ENCODE measurements around the gene DYRK4. TPM values are rescaled to one million over a fixed set of nuclear protein-coding genes. Genes with fewer than 3 reads are reported as not detected.
A peak's percentile ranks its signal among the peaks of the same experiment; 100 is the strongest.
"Not testable (repeated sequence)": the region's sequence is repeated elsewhere in the genome, so short reads cannot be mapped to it uniquely, and the experiment has no call there.

The DYRK4 gene, protein sequence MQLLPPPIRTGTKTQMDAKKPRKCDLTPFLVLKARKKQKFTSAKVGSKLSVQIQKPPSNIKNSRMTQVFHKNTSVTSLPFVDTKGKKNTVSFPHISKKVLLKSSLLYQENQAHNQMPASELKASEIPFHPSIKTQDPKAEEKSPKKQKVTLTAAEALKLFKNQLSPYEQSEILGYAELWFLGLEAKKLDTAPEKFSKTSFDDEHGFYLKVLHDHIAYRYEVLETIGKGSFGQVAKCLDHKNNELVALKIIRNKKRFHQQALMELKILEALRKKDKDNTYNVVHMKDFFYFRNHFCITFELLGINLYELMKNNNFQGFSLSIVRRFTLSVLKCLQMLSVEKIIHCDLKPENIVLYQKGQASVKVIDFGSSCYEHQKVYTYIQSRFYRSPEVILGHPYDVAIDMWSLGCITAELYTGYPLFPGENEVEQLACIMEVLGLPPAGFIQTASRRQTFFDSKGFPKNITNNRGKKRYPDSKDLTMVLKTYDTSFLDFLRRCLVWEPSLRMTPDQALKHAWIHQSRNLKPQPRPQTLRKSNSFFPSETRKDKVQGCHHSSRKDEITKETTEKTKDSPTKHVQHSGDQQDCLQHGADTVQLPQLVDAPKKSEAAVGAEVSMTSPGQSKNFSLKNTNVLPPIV
- polyA plus RNA-seq (2013) = 17.5 and 18.4 TPM in 2 replicates

DNA sequence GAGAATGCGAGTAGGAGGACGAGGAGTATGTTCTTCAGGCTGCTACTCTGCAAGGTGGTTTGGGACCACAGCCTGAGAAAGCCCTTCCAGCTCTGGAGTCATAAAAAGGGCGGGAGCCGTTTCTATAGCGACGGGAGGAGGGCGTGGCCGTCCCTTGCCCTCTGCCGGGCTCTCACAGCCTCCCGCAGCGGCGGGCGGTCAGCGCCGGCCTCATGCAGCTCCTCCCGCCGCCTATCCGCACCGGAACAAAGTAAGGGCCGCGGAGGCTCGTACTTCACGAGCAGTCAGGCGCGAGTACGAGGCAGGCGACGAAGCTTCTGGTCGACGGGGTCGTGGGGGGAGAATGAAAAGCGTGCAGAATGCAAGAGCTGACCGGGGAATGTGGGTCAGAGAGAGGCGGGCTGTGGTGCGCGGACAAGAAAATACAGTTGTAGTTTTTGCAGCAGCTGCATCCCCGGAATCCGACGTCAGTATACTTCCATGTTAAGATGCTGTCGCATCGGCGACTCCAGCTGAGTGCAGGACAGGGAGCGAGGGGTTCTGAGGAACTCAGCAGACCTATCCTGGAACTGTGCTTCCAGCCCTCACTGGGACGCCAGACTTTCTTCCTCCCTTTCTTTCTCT, at the start of gene DYRK4:
DYRK4 (plus strand) TSS at position 175 of the 624 bp plus-strand sequence; CDS start at position 213, 38 bp downstream.
- Histone ChIP-seq H2BK12ac (ENCODE audit: low read length) (no peak within 1 kb of the TSS), H3K79me1 (ENCODE audit: low read length) (no peaks in the 10 kb centered on the region), H3K9ac (ENCODE audit: low read length) (no peak within 1 kb of the TSS), H4K91ac (ENCODE audit: low read depth, low read length) (no peak within 1 kb of the TSS), H2AFZ (ENCODE audit: insufficient read depth, low read length, poor library complexity) (no peak within 1 kb of the TSS), H3K4me2 (ENCODE audit: low read length) (peak within 1 kb of the TSS; percentile 63), H3K18ac (ENCODE audit: low read length) (no peak within 1 kb of the TSS), H3K14ac (ENCODE audit: low read length) (no peak within 1 kb of the TSS), H4K8ac (ENCODE audit: low read depth, low read length) (no peak within 1 kb of the TSS), H3K36me3 (ENCODE audit: control insufficient read depth in 1 of 2, insufficient read depth in 2 of 2, low read length in 2 of 2) (peaks cover 2% of the 10 kb centered on the region in 2 experiments), H2AK5ac (ENCODE audit: low read length) (no peak within 1 kb of the TSS), H3K27ac (ENCODE audit: low read depth, low read length) (no peak within 1 kb of the TSS), H3K27me3 (ENCODE audit: insufficient read depth, low read length) (no peaks in the 10 kb centered on the region), H3K23ac (ENCODE audit: low read length) (no peak within 1 kb of the TSS), H4K12ac (ENCODE audit: low read depth, low read length) (no peak within 1 kb of the TSS), H3K4ac (ENCODE audit: low read depth, low read length) (no peak within 1 kb of the TSS), H3K4me1 (ENCODE audit: control insufficient read depth in 1 of 2, insufficient read depth in 2 of 2, low read length in 2 of 2) (peaks cover 0 to 4% of the 10 kb centered on the region in 2 experiments), H3K79me2 (ENCODE audit: control insufficient read depth, insufficient read depth, low read length, poor library complexity) (no peaks in the 10 kb centered on the region), H2BK5ac (ENCODE audit: low read depth, low read length, poor library complexity) (no peak within 1 kb of the TSS), H2BK120ac (ENCODE audit: insufficient read depth, low read length, poor library complexity) (no peak within 1 kb of the TSS), H3K9me3 (ENCODE audit: insufficient read depth, low read depth, low read length) (no peaks in the 10 kb centered on the region), H3K4me3 (ENCODE audit: low read depth, low read length) (peak within 1 kb of the TSS; percentile 30)
- WGBS (ENCODE audit: extremely low coverage, insufficient coverage, insufficient read length) = no CpG with 5 or more reads among the region's 44 CpGs
- DNase-seq = peak; percentile 35 to 61

DNA sequence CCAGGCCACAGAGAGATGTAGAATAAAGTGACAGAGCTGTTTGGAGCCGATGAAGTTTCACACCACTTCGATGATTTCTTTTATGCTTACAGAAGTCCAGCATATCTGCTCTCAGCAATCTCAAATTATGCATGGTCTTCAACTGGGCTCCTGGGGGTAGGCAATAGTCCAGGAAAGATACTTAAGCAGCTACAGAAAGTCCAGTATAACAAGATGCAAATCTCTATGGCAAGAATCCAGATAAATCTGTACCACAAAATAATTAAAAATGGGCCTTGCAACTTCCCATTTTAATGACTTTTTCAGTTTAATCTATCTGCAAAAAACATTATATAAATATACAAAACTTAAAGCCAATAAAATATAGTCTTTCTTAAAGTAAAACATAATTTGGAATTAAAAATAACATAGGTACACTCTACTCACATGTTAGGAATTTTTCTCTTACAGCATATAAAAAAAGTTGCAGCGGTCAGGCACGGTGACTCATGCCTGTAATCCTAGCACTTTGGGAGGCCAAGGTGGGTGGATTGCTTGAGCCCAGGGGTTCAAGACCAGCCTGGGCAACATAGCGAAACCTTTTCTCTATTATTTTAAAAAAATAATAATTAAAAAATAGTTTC, 43.8 kb upstream of the DYRK4 start:
- DNase-seq = peak; percentile 6 to 26
- H4K91ac ChIP-seq (ENCODE audit: low read depth, low read length) = no peak overlapping the region
- H3K4me1 ChIP-seq (ENCODE audit: control insufficient read depth in 1 of 2, insufficient read depth in 2 of 2, low read length in 2 of 2) = no peaks in the 10 kb centered on the region
- H3K79me1 ChIP-seq (ENCODE audit: low read length) = no peaks in the 10 kb centered on the region
- no peak overlapping the region for H3K14ac ChIP-seq (ENCODE audit: low read length)
- H3K9me3 ChIP-seq (ENCODE audit: insufficient read depth, low read depth, low read length) = no peaks in the 10 kb centered on the region
- H3K23ac ChIP-seq (ENCODE audit: low read length) = no peak overlapping the region
- no peak overlapping the region for H3K4ac ChIP-seq (ENCODE audit: low read depth, low read length)
- H3K4me3 ChIP-seq (ENCODE audit: low read depth, low read length) = no peak overlapping the region
- no peak overlapping the region for H2AFZ ChIP-seq (ENCODE audit: insufficient read depth, low read length, poor library complexity)
- H4K8ac ChIP-seq (ENCODE audit: low read depth, low read length) = no peak overlapping the region
- H3K18ac ChIP-seq (ENCODE audit: low read length) = no peak overlapping the region
- H3K9ac ChIP-seq (ENCODE audit: low read length) = no peak overlapping the region
- no peak overlapping the region for H3K27ac ChIP-seq (ENCODE audit: low read depth, low read length)
- no peak overlapping the region for H2BK5ac ChIP-seq (ENCODE audit: low read depth, low read length, poor library complexity)
- no peak overlapping the region for H2BK12ac ChIP-seq (ENCODE audit: low read length)
- H2BK120ac ChIP-seq (ENCODE audit: insufficient read depth, low read length, poor library complexity) = no peak overlapping the region
- H2AK5ac ChIP-seq (ENCODE audit: low read length) = no peak overlapping the region
- H3K79me2 ChIP-seq (ENCODE audit: control insufficient read depth, insufficient read depth, low read length, poor library complexity) = no peaks in the 10 kb centered on the region
- H4K12ac ChIP-seq (ENCODE audit: low read depth, low read length) = no peak overlapping the region
- no peak overlapping the region for H3K4me2 ChIP-seq (ENCODE audit: low read length)
- H3K27me3 ChIP-seq (ENCODE audit: insufficient read depth, low read length) = no peaks in the 10 kb centered on the region
- WGBS (ENCODE audit: extremely low coverage, insufficient coverage, insufficient read length) = no CpG with 5 or more reads among the region's 5 CpGs
- peaks cover 2 to 3% of the 10 kb centered on the region in 2 experiments for H3K36me3 ChIP-seq (ENCODE audit: control insufficient read depth in 1 of 2, insufficient read depth in 2 of 2, low read length in 2 of 2)

DNA sequence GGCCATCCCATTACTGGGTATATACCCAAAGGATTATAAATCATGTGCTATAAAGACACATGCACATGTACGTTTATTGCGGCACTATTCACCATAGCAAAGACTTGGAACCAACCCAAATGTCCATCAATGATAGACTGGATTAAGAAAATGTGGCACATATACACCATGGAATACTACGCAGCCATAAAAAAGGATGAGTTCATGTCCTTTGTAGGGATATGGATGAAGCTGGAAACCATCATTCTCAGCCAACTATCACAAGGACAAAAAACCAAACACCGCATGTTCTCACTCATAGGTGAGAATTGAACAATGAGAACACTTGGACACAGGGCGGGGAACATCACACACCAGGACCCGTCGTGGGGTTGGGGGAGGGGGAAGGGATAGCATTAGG, 38.6 kb upstream of the DYRK4 start:
- H3K36me3 ChIP-seq (ENCODE audit: control insufficient read depth in 1 of 2, insufficient read depth in 2 of 2, low read length in 2 of 2); H2BK5ac ChIP-seq (ENCODE audit: low read depth, low read length, poor library complexity); H3K79me1 ChIP-seq (ENCODE audit: low read length); H4K12ac ChIP-seq (ENCODE audit: low read depth, low read length); H3K14ac ChIP-seq (ENCODE audit: low read length); H4K8ac ChIP-seq (ENCODE audit: low read depth, low read length); H3K27ac ChIP-seq (ENCODE audit: low read depth, low read length); DNase-seq; H3K4me2 ChIP-seq (ENCODE audit: low read length); H3K18ac ChIP-seq (ENCODE audit: low read length); H2AK5ac ChIP-seq (ENCODE audit: low read length); H3K9me3 ChIP-seq (ENCODE audit: insufficient read depth, low read depth, low read length); H2BK120ac ChIP-seq (ENCODE audit: insufficient read depth, low read length, poor library complexity); H2BK12ac ChIP-seq (ENCODE audit: low read length); H3K4me1 ChIP-seq (ENCODE audit: control insufficient read depth in 1 of 2, insufficient read depth in 2 of 2, low read length in 2 of 2); H2AFZ ChIP-seq (ENCODE audit: insufficient read depth, low read length, poor library complexity); H3K9ac ChIP-seq (ENCODE audit: low read length); H3K4me3 ChIP-seq (ENCODE audit: low read depth, low read length); H3K23ac ChIP-seq (ENCODE audit: low read length); H4K91ac ChIP-seq (ENCODE audit: low read depth, low read length); H3K4ac ChIP-seq (ENCODE audit: low read depth, low read length); H3K27me3 ChIP-seq (ENCODE audit: insufficient read depth, low read length); H3K79me2 ChIP-seq (ENCODE audit: control insufficient read depth, insufficient read depth, low read length, poor library complexity): not testable (repeated sequence)
- WGBS (ENCODE audit: extremely low coverage, insufficient coverage, insufficient read length) = no CpG with 5 or more reads among the region's 7 CpGs

DNA sequence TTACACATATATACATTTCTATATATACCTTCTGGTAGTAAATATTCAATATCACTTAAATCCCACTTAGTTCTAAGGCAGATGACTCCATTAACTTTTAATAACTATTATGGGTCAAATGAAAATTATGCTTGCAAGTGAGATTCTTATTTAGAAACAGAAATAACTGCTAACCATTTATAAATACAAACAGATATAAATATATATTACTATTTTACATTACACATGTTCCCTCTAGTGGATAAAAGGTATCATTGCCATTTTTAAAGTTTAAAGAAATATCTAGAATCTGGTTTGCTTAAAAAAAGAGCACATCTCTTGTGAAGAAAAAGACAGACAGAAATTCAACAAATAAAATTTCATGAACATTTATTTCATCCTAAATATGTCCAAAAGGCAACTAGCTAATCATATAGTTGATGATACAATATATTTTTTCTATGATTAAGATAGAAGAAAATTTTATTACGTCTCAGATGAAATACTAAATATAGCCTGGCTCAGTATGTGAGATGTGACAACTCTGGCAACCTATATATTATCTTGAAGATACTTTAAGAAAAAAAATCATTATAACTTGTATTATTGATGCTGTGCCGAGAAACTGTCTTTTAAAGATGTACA, 35.0 kb upstream of the DYRK4 start:
- no peak overlapping the region for H3K18ac ChIP-seq (ENCODE audit: low read length)
- H2BK120ac ChIP-seq (ENCODE audit: insufficient read depth, low read length, poor library complexity) = no peak overlapping the region
- no peak overlapping the region for H3K9ac ChIP-seq (ENCODE audit: low read length)
- DNase-seq = peak in 1 of 2 donors; percentile 49
- H4K91ac ChIP-seq (ENCODE audit: low read depth, low read length) = no peak overlapping the region
- no peak overlapping the region for H4K8ac ChIP-seq (ENCODE audit: low read depth, low read length)
- H2AFZ ChIP-seq (ENCODE audit: insufficient read depth, low read length, poor library complexity) = no peak overlapping the region
- no peaks in the 10 kb centered on the region for H3K4me1 ChIP-seq (ENCODE audit: control insufficient read depth in 1 of 2, insufficient read depth in 2 of 2, low read length in 2 of 2)
- no peak overlapping the region for H2AK5ac ChIP-seq (ENCODE audit: low read length)
- H4K12ac ChIP-seq (ENCODE audit: low read depth, low read length) = no peak overlapping the region
- H3K9me3 ChIP-seq (ENCODE audit: insufficient read depth, low read depth, low read length) = no peaks in the 10 kb centered on the region
- no peaks in the 10 kb centered on the region for H3K79me1 ChIP-seq (ENCODE audit: low read length)
- H2BK12ac ChIP-seq (ENCODE audit: low read length) = no peak overlapping the region
- peaks cover 0 to under 1% of the 10 kb centered on the region in 2 experiments for H3K36me3 ChIP-seq (ENCODE audit: control insufficient read depth in 1 of 2, insufficient read depth in 2 of 2, low read length in 2 of 2)
- H3K79me2 ChIP-seq (ENCODE audit: control insufficient read depth, insufficient read depth, low read length, poor library complexity) = no peaks in the 10 kb centered on the region
- H3K4me3 ChIP-seq (ENCODE audit: low read depth, low read length) = no peak overlapping the region
- WGBS (ENCODE audit: extremely low coverage, insufficient coverage, insufficient read length) = no CpG with 5 or more reads among the region's 2 CpGs
- no peaks in the 10 kb centered on the region for H3K27me3 ChIP-seq (ENCODE audit: insufficient read depth, low read length)
- H3K23ac ChIP-seq (ENCODE audit: low read length) = no peak overlapping the region
- H3K4ac ChIP-seq (ENCODE audit: low read depth, low read length) = no peak overlapping the region
- H3K27ac ChIP-seq (ENCODE audit: low read depth, low read length) = no peak overlapping the region
- no peak overlapping the region for H3K14ac ChIP-seq (ENCODE audit: low read length)
- H2BK5ac ChIP-seq (ENCODE audit: low read depth, low read length, poor library complexity) = no peak overlapping the region
- no peak overlapping the region for H3K4me2 ChIP-seq (ENCODE audit: low read length)
